ENCODE results near the gene ACTN2. TPM values are rescaled to one million over a fixed set of nuclear protein-coding genes. Genes with fewer than 3 reads are reported as not detected.

Gene ACTN2
- total and polyA plus RNA-seq, 3 donors from 2014 or later = 27.0 to 54.9 (median 39.8) TPM

GRCh38 chr1:236677641-236678235 is 8.6 kb upstream of the ACTN2 start:
- H3K4me1 ChIP-seq = no peaks in the 10 kb centered on the region
- DNase-seq = no peak
- no peaks in the 10 kb centered on the region for H3K27me3 ChIP-seq
- H3K9me3 ChIP-seq = no peaks in the 10 kb centered on the region
- TF ChIP-seq POLR2A (IDR thresholded peaks at IDR 0.05) (no peak), CTCF (IDR thresholded peaks at IDR 0.05) (no peak)
- 61 to 72% methylated on average over 3 of the region's 3 CpGs for WGBS, 2 donors
- intact Hi-C loops (cut with DNase I; ENCODE audit: low total_unique reads) = no loop called here
- H3K27ac ChIP-seq = no peak overlapping the region
- no peak overlapping the region for H3K4me3 ChIP-seq
- H3K36me3 ChIP-seq (ENCODE audit: low read depth, missing control alignments) = no peaks in the 10 kb centered on the region

- Histone ChIP-seq H3K36me3 (ENCODE audit: low read depth, missing control alignments) (no peaks in the 10 kb centered on the region), H3K9me3 (no peaks in the 10 kb centered on the region), H3K4me1 (no peaks in the 10 kb centered on the region), H3K27ac (no peak overlapping the region), H3K4me3 (no peak overlapping the region), H3K27me3 (no peaks in the 10 kb centered on the region)
- intact Hi-C loops (cut with DNase I; ENCODE audit: low total_unique reads) = no loop called here
- DNase-seq = peak; percentile 63
- 35 to 43% methylated on average over 3 of the region's 3 CpGs for WGBS, 2 donors
- TF ChIP-seq CTCF (IDR thresholded peaks at IDR 0.05) = no peak
- TF ChIP-seq POLR2A (IDR thresholded peaks at IDR 0.05) = no peak
These were observed 5.1 kb upstream of the ACTN2 start for GRCh38 chr1:236681219-236681618.

- H3K4me1 ChIP-seq = peaks cover 6% of the 10 kb centered on the region
- no peak for TF ChIP-seq CTCF (IDR thresholded peaks at IDR 0.05)
- H3K36me3 ChIP-seq (ENCODE audit: low read depth, missing control alignments) = no peaks in the 10 kb centered on the region
- H3K27me3 ChIP-seq = no peaks in the 10 kb centered on the region
- intact Hi-C loops (cut with DNase I; ENCODE audit: low total_unique reads) = no loop called here
- WGBS, 2 donors = 55 to 68% methylated on average over 12 of the region's 12 CpGs
- no peak overlapping the region for H3K27ac ChIP-seq
- H3K4me3 ChIP-seq = peak overlapping the region in 1 of 2 donors; percentile 66
- no peak for DNase-seq
- H3K9me3 ChIP-seq = no peaks in the 10 kb centered on the region
These were observed 938 bp upstream of the ACTN2 start for GRCh38 chr1:236685205-236685916.

GRCh38 chr1:236686815-236687160 is 489 bp downstream of the ACTN2 start:
- intact Hi-C loops (cut with DNase I; ENCODE audit: low total_unique reads) = no loop called here
- TF ChIP-seq POLR2A (IDR thresholded peaks at IDR 0.05) (no peak), CTCF (IDR thresholded peaks at IDR 0.05) (no peak)
- Histone ChIP-seq H3K9me3 (no peaks in the 10 kb centered on the region), H3K27ac (no peak overlapping the region), H3K27me3 (no peaks in the 10 kb centered on the region), H3K4me1 (peaks cover 6% of the 10 kb centered on the region), H3K4me3 (peak overlapping the region; percentile 64 to 66), H3K36me3 (ENCODE audit: low read depth, missing control alignments) (no peaks in the 10 kb centered on the region)
- WGBS, 2 donors = 10 to 14% methylated on average over 3 to 24 of the region's 31 CpGs
- DNase-seq = peak; percentile 34

GRCh38 chr1:236687273-236687672 is 974 bp downstream of the ACTN2 start:
- Histone ChIP-seq H3K27me3 (no peaks in the 10 kb centered on the region), H3K4me1 (peaks cover 6% of the 10 kb centered on the region), H3K36me3 (ENCODE audit: low read depth, missing control alignments) (no peaks in the 10 kb centered on the region), H3K9me3 (no peaks in the 10 kb centered on the region), H3K27ac (no peak overlapping the region), H3K4me3 (peak overlapping the region; percentile 64 to 66)
- no peak for DNase-seq
- intact Hi-C loops (cut with DNase I; ENCODE audit: low total_unique reads) = no loop called here
- TF ChIP-seq CTCF (IDR thresholded peaks at IDR 0.05) (no peak), POLR2A (IDR thresholded peaks at IDR 0.05) (no peak)
- 48 to 51% methylated on average over 8 of the region's 8 CpGs for WGBS, 2 donors

Measured in testis (tissue), 3 donors.